ENCODE measurements around the gene NCK2. TPM values are rescaled to one million over a fixed set of nuclear protein-coding genes. Genes with fewer than 3 reads are reported as not detected.
A peak's percentile ranks its signal among the peaks of the same experiment; 100 is the strongest.

NCK2 gene
- total RNA-seq, 1 donor from 2014 or later, result 86.2 TPM

DNA sequence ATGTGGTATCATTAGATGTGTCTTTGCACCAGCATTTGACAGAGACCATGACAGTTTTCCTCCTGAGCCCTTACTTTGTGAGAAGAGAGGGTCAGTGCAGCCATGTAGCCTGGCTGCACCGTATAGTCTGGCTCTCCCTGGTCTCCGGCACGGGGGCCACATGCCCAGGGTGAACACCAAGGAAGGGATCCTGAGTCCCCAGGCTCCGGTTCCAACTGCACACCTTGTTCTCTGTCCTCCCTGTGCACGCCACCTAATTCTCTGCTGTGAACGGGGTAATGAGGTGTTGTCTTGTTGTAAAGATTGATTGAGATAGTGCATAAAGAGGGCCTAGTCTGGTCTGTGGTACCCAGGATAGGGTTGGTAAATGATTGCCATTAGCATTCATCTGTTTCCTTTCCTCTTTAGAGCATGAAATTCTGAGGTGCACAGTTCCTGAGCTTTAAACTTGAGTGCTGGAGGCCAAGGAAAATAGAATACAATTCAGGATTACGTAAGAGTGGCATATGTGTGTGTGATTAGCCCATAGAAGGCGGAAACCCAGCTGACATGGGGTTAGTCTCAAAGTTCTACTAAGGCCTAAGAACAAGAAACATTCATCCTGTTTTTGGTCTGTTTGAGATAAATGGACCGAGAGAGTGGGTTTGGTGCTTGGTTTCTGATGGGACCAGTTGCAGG, 55.5 kb downstream of the NCK2 start:
- Mint-ChIP-seq H3K4me1 (peaks cover 88% of the 10 kb centered on the region), H3K36me3 (ENCODE audit: low read depth) (peaks cover 42% of the 10 kb centered on the region), H3K9me3 (peaks cover 6% of the 10 kb centered on the region), H3K27me3 (no peaks in the 10 kb centered on the region), H3K4me3 (peak overlapping the region; percentile 52), H3K27ac (peak overlapping the region; percentile 93)
- DNase-seq, result no peak
- intact Hi-C loops (cut with micrococcal nuclease), result no loop called here

DNA sequence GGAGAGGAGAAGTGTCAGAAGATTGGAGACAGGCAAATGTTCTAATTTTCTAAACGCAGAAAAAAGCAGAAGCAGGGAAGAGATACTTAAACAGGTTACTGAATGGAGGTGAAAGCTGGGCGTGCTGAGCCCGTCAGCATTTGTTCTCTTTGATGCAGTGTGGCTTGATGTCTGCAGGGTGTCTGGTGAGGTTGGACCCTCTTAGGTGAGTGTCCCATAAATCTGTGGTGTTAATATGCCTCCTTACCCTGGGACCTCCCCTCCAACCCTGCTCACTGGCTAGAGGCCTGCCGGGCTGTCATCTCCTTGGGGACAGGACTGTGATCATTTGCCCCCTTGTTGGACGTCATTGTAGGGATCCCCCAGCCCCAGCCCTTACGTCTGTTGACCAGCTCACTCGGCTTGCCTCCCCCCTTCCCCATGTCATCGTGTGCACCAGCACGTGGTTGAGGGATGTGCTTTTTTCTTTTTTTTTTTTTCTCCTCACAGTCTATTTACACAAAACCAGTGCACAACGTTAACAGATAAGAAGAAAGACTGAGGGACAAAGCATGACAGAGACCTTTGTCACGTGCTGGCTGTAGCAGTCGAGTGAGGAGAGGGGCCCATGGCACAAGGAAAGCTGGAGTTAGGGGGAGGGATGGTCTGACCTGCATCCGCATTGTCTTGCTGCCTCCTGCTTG, 56.4 kb downstream of the NCK2 start:
- H3K36me3 Mint-ChIP-seq (ENCODE audit: low read depth), result peaks cover 47% of the 10 kb centered on the region
- H3K9me3 Mint-ChIP-seq, result peaks cover 6% of the 10 kb centered on the region
- H3K4me1 Mint-ChIP-seq, result peaks cover 85% of the 10 kb centered on the region
- intact Hi-C loops (cut with micrococcal nuclease), result no loop called here
- peak overlapping the region; percentile 68 for H3K4me3 Mint-ChIP-seq
- H3K27me3 Mint-ChIP-seq, result no peaks in the 10 kb centered on the region
- H3K27ac Mint-ChIP-seq, result peak overlapping the region; percentile 93
- DNase-seq, result no peak

DNA sequence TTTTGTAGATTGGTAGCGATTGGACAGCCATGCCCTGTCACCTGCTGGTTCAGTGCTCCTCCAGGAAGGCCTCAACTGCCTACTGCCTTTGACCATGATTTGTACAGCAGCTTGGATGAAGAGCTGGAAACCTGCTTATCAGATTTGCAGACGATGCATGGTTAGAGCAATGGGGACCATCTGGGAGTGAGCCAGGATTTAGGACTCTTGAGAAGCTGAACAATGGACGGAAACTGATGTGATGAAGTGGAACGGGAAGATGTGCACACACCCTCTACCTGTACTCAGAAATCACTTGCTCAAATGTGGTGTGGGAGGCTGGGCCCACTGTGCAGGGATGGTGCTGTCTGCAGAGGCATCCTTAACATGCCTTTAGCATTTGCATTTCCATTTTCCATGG, 57.2 kb downstream of the NCK2 start:
- H3K4me1 Mint-ChIP-seq, result peaks cover 84% of the 10 kb centered on the region
- H3K4me3 Mint-ChIP-seq, result peak overlapping the region; percentile 68
- no peak for DNase-seq
- H3K27ac Mint-ChIP-seq, result peak overlapping the region; percentile 93
- peaks cover 49% of the 10 kb centered on the region for H3K36me3 Mint-ChIP-seq (ENCODE audit: low read depth)
- intact Hi-C loops (cut with micrococcal nuclease), result loop anchor here (1.0 to 2.0 kb wide), 2 partner anchors 11 to 55 kb away; no protein-coding TSS in a partner anchor
- H3K27me3 Mint-ChIP-seq, result no peaks in the 10 kb centered on the region
- H3K9me3 Mint-ChIP-seq, result peaks cover 6% of the 10 kb centered on the region

DNA sequence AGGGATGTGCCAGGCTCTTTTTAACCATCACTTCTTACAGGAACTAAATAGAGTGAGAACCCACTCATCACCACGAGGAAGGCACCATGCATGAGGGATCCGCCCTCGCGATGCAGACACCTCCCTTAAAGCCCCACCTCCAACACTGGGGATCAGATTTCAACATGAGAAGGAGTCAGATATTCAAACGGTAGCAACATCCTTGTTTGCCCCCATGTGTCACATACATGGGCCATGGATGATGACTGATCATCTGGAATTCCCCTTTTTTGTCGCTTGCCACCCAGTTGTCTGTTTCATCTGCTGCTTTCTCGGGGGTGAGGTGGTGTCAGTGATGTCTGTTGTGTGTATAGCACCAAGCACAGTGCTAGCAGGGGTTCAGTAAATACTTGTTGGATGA, 57.9 kb downstream of the NCK2 start:
- Mint-ChIP-seq H3K4me1 (peaks cover 81% of the 10 kb centered on the region), H3K4me3 (peak overlapping the region; percentile 68), H3K27ac (peak overlapping the region; percentile 93), H3K27me3 (no peaks in the 10 kb centered on the region), H3K9me3 (peaks cover 6% of the 10 kb centered on the region), H3K36me3 (ENCODE audit: low read depth) (peaks cover 51% of the 10 kb centered on the region)
- DNase-seq, result peak; percentile 90
- intact Hi-C loops (cut with micrococcal nuclease), result loop anchor here (1.0 to 2.0 kb wide), 2 partner anchors 11 to 54 kb away; no protein-coding TSS in a partner anchor

DNA sequence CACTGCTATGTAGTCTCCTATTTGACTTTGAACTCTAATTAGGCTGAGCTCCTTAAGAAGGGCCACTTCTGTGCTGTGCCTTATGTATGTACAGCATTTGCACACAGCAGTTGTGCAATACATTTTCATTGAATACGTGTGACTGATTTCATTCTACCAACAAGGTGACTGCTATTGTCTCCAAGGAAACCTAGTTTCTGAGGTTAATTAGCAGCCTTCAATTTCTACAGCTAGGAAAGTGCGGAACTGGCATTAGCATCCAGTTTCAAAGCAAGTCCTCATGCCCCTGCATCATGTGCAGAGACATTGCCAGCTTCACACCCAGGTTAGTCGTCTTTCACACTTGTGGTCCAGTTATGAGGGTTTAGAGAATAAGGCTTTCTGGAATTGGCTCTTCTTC, 58.6 kb downstream of the NCK2 start:
- peak; percentile 66 for DNase-seq
- Mint-ChIP-seq H3K27ac (peak overlapping the region; percentile 93), H3K4me1 (peaks cover 80% of the 10 kb centered on the region), H3K9me3 (peaks cover 6% of the 10 kb centered on the region), H3K4me3 (peak overlapping the region; percentile 45), H3K36me3 (ENCODE audit: low read depth) (peaks cover 56% of the 10 kb centered on the region), H3K27me3 (no peaks in the 10 kb centered on the region)
- intact Hi-C loops (cut with micrococcal nuclease), result loop anchor here (1.0 to 2.0 kb wide), 4 partner anchors 8 to 57 kb away; no protein-coding TSS in a partner anchor

DNA sequence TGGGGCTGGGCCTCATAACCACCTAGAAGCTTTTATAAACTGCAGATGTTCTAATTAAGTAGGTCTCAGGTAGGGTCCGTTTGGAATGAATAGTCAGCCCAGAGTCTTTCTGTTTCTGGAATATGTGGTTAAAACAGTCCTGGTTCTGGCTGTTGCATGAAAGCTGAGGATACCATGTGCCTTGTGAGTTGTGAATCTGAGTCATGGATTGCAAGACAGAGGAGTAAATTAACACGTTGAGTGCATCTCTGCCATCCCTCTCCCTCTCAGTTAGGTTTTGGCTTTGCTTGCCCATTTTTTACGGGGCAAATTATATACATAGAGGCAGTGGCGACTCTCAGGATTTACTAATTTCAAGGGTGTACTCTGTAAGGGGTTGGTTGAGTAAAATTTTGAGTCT, 59.1 kb downstream of the NCK2 start:
- intact Hi-C loops (cut with micrococcal nuclease), result loop anchor here (1.0 to 2.0 kb wide), 4 partner anchors 8 to 57 kb away; no protein-coding TSS in a partner anchor
- peaks cover 60% of the 10 kb centered on the region for H3K36me3 Mint-ChIP-seq (ENCODE audit: low read depth)
- peak overlapping the region; percentile 93 for H3K27ac Mint-ChIP-seq
- peak overlapping the region; percentile 45 for H3K4me3 Mint-ChIP-seq
- peaks cover 6% of the 10 kb centered on the region for H3K9me3 Mint-ChIP-seq
- peaks cover 80% of the 10 kb centered on the region for H3K4me1 Mint-ChIP-seq
- no peaks in the 10 kb centered on the region for H3K27me3 Mint-ChIP-seq
- no peak for DNase-seq

DNA sequence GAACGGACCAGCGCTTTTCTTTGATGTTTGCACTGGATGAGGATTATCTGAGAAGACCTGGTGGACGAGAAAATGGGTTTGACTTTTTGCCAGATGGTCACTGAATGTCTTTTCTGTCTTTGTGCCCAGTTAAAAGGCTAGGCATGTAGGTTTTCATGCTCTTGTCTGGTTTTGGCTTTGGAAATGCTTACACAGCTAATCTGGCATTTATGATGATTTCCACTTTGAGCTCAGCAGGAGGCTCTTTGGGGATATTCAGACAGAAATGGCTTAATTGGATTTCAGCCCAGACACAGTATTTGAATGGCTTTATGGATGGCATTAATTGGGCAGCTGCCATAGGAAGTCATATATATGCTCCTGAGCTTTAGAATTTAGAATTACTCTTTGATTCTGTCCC, 59.6 kb downstream of the NCK2 start:
- DNase-seq, result no peak
- Mint-ChIP-seq H3K9me3 (peaks cover 6% of the 10 kb centered on the region), H3K4me1 (peaks cover 80% of the 10 kb centered on the region), H3K36me3 (ENCODE audit: low read depth) (peaks cover 63% of the 10 kb centered on the region), H3K27ac (peak overlapping the region; percentile 93), H3K4me3 (peak overlapping the region; percentile 45), H3K27me3 (no peaks in the 10 kb centered on the region)
- intact Hi-C loops (cut with micrococcal nuclease), result no loop called here

DNA sequence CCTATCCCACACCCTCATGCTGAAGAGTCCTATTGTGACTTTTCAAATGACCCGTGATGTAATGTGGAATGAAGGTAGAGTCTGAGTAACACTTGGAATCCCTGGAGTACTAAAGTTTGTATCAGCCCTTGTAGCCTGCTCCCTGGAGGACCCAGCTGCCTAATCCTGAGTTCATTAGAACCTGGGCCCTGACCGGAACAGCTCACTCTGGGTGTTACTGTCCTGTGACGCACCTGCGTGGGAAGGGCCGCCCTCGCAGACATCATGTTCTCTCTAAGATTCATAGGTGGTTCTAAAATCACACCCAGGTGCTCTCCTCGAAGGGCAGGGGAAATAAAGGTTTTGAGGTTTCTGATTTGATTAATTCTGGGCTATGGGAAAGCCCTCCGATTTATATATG, 62.3 kb downstream of the NCK2 start:
- Mint-ChIP-seq H3K4me1 (peaks cover 79% of the 10 kb centered on the region), H3K36me3 (ENCODE audit: low read depth) (peaks cover 51% of the 10 kb centered on the region), H3K27ac (peak overlapping the region; percentile 60), H3K27me3 (no peaks in the 10 kb centered on the region), H3K9me3 (peaks cover 6% of the 10 kb centered on the region), H3K4me3 (no peak overlapping the region)
- intact Hi-C loops (cut with micrococcal nuclease), result no loop called here
- no peak for DNase-seq

DNA sequence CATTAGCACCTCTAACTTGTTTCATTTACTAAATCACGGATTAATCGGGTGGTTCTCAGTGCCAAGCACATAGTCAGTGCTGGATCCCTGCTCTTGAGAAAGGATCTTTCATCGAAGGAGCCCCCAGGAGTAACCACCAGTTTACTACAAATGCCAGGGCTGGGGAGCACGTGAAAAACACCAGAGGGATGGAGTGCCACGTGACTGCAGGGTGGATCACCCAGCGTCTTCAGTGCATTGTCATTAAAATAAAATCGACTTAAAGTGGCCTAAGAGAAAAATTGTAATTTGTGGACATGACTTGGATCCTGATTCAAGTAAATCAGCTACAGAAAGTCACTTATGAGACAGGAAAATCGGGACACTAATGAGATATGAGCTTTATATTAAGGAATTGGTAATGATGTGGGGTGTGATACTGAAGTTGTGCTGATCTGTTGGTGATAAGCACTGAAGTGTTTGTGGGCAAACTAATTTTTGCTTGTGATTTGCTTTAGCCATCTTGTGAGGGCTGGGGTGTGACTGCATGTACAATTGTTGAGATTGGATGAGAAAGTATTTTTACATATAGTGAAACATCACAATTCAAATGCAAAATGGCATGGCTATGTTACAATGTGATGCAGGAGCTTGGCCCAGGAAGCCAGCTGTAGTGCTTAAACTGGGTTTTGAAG, 63.8 kb downstream of the NCK2 start:
- Mint-ChIP-seq H3K27ac (peak overlapping the region; percentile 79), H3K4me3 (peak overlapping the region; percentile 11), H3K9me3 (peaks cover 6% of the 10 kb centered on the region), H3K27me3 (no peaks in the 10 kb centered on the region), H3K4me1 (peaks cover 71% of the 10 kb centered on the region), H3K36me3 (ENCODE audit: low read depth) (peaks cover 42% of the 10 kb centered on the region)
- no peak for DNase-seq
- intact Hi-C loops (cut with micrococcal nuclease), result no loop called here

DNA sequence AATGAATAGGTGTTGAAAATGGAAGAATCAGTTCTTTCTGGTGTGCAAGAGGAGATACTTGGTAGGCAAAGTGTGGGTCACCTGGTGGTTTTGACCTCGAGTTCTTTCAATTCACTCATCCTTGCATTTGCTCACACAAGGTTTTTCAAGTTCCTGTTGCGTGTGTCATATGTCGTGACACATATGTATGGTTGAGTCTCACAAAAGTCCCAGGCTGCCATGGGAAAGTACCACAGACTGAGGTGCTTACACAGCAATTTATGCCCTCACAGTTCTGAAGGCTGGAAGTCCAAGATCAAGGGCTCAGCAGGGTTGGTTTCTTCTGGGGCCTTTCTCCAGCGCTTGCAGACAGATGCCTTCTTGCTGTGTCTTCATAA, 64.4 kb downstream of the NCK2 start:
- Mint-ChIP-seq H3K27me3 (no peaks in the 10 kb centered on the region), H3K36me3 (ENCODE audit: low read depth) (peaks cover 40% of the 10 kb centered on the region), H3K27ac (peak overlapping the region; percentile 79), H3K4me3 (peak overlapping the region; percentile 11), H3K9me3 (peaks cover 6% of the 10 kb centered on the region), H3K4me1 (peaks cover 70% of the 10 kb centered on the region)
- intact Hi-C loops (cut with micrococcal nuclease), result no loop called here
- no peak for DNase-seq

DNA sequence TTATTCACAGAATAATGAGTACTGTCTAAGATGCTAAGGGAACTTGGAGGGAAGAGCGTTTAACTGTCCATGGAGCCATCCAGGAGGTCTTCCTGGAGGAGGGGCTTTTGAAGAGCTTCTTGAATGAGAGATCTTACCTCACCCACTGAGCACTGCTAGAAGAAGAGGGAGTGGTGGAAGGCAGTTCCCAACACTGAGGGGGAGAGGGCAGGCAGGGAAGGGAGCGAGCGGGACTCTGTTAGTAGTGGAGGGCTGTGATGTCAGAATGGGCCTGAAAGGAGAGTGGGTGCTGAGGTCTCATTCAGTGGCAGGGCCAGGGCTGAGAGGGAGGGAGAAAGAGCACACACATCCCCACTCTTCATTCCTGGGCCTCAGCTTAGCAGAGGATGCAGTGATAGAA, 65.0 kb downstream of the NCK2 start:
- no peak for DNase-seq
- Mint-ChIP-seq H3K27ac (peak overlapping the region; percentile 79), H3K4me3 (peak overlapping the region; percentile 17), H3K27me3 (no peaks in the 10 kb centered on the region), H3K36me3 (ENCODE audit: low read depth) (peaks cover 34% of the 10 kb centered on the region), H3K9me3 (peaks cover 4% of the 10 kb centered on the region), H3K4me1 (peaks cover 63% of the 10 kb centered on the region)
- intact Hi-C loops (cut with micrococcal nuclease), result no loop called here

DNA sequence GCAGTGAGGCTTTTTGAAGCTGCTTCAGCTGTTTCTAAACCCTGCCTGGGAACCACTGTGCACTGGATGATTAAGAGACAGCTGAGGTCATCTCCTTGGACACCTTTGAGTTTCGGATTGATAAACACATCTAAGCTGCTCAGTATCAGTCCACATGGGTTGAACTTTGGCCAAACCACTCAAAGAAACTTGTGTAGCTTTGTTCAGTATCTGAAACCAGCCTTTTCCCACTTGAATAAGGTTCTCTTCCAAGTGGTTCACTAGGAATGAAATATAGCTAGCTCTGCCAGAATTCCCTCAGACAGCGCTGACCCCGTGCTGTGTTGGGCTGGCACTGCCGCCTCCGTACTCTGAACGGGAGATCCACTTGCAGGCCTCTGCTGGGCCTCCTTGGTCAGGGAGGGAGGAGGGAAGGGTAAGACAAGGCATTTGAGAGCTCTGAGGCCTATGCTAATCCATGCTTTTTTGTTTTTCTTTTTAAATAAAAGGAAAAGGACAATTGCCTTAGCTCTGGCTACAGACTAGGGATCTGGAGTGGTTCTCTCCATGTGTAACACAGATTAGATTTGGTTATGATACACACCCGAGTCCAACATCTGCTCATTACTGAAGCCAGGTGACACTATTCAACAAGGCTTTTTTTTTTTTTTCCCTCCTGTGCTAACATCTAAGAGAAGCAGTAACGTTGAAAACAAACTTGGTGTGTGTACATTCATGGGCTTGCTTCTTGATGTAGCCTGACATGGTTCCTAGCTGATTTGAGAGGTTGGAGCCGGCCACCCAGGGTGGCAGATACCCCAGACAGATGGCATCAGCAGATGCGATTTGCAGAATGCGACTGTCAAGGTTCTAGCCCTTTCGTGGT, 67.7 kb downstream of the NCK2 start:
- no peak for DNase-seq
- Mint-ChIP-seq H3K36me3 (ENCODE audit: low read depth) (peaks cover 41% of the 10 kb centered on the region), H3K4me1 (peaks cover 55% of the 10 kb centered on the region), H3K27me3 (no peaks in the 10 kb centered on the region), H3K27ac (peak overlapping the region; percentile 15), H3K4me3 (no peak overlapping the region), H3K9me3 (no peaks in the 10 kb centered on the region)
- intact Hi-C loops (cut with micrococcal nuclease), result no loop called here

DNA sequence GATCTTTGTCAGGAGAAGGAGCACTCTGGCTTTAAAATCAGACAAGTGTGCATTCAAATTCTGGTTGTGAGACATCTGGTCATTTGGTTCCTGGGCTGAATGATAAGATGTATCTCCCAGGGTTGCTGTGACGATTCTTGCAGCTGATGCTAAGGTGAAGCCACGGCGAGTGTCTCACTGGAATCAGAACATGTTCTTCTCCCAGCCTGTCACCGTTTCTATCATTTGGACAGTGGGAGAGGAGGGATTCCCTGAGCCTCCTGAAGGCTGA, 68.3 kb downstream of the NCK2 start:
- H3K4me3 Mint-ChIP-seq, result no peak overlapping the region
- H3K9me3 Mint-ChIP-seq, result no peaks in the 10 kb centered on the region
- DNase-seq, result no peak
- H3K4me1 Mint-ChIP-seq, result peaks cover 52% of the 10 kb centered on the region
- H3K36me3 Mint-ChIP-seq (ENCODE audit: low read depth), result peaks cover 43% of the 10 kb centered on the region
- intact Hi-C loops (cut with micrococcal nuclease), result no loop called here
- no peaks in the 10 kb centered on the region for H3K27me3 Mint-ChIP-seq
- H3K27ac Mint-ChIP-seq, result no peak overlapping the region

Data from activated CD4-positive, alpha-beta T cell treated with anti-CD3 and anti-CD28 coated beads, Interleukin-2, amount 10 ng/mL, durations not matched to agents 24 days and 14 days (primary cell).